Gastroesophageal sphincter (tissue), 4 donors: ENCODE measurements around the gene CYSTM1. TPM values are rescaled to one million over a fixed set of nuclear protein-coding genes. Genes with fewer than 3 reads are reported as not detected.

Source experiments
- ATAC-seq: fragments of 150-250 bp; one replicate; pipeline ENCODE4 v1.9.1; 2016; ENCODE audit warnings: mild to moderate bottlenecking, moderate library complexity
- H3K27ac ChIP-seq, 4 donors: fragments of 200-600 bp; sonication (generic) in 3 of 4; 1 replicate in 3 of 4; 2 replicates in 1 of 4; pipeline ENCODE4 v1.5.1; 2016 to 2019
- H3K27me3 ChIP-seq: fragments of 200-600 bp; sonication (generic); one replicate; pipeline ENCODE4 v1.5.1; 2019
- H3K36me3 ChIP-seq, 2 donors: fragments of 200-600 bp; sonication (generic); one replicate each; pipeline ENCODE4 v1.5.1; 2019; ENCODE audit warnings: control low read depth in 1 of 2
- H3K4me1 ChIP-seq, 3 donors: fragments of 200-600 bp; sonication (generic); 1 replicate in 2 of 3; 2 replicates in 1 of 3; pipeline ENCODE4 v1.5.1; 2016 to 2019; ENCODE audit warnings: control low read depth in 2 of 3
- H3K4me3 ChIP-seq, 2 donors: fragments of 200-600 bp; sonication (generic); one replicate each; pipeline ENCODE4 v1.5.1; 2019; ENCODE audit warnings: mild to moderate bottlenecking in 1 of 2, moderate library complexity in 1 of 2
- H3K9me3 ChIP-seq, 3 donors: fragments of 200-600 bp; sonication (generic); one replicate each; pipeline ENCODE4 v1.5.1; 2017 to 2019; ENCODE audit warnings: control low read depth in 2 of 3
- CTCF ChIP-seq, 4 experiments: fragments of 200-600 bp in 2 of 4; fragments of 450-650 bp in 2 of 4; sonication (generic) in 1 of 4; IDR thresholded peaks; one replicate each; pipeline ENCODE4 v1.5.1; 2017 to 2019; ENCODE audit warnings: antibody characterized with exemption in 4 of 4, mild to moderate bottlenecking in 2 of 4, moderate library complexity in 2 of 4
- EP300 ChIP-seq: sonication (generic); formaldehyde crosslinking; IDR thresholded peaks from one replicate; pipeline ENCODE4 v1.6.1; 2017; ENCODE audit warnings: antibody characterized with exemption, mild to moderate bottlenecking
- POLR2A ChIP-seq, 2 donors: fragments of 450-650 bp; IDR thresholded peaks; one replicate each; pipeline ENCODE4 v1.6.1; 2017; ENCODE audit warnings: antibody characterized with exemption in 2 of 2, mild to moderate bottlenecking in 2 of 2, moderate library complexity in 1 of 2
- POLR2AphosphoS5 ChIP-seq: sonication (generic); formaldehyde crosslinking; IDR thresholded peaks from one replicate; pipeline ENCODE4 v1.6.1; 2017; ENCODE audit warnings: antibody characterized with exemption
- WGBS, 2 donors: methylation state at CpG; one replicate each; pipeline ENCODE4 v1.1.5; 2018; ENCODE audit warnings: low coverage in 1 of 2; 5-methylcytosine and 5-hydroxymethylcytosine counted together
- total RNA-seq, 4 donors: library from RNA; depleted of rRNA; stranded (reverse); fragments of >200 nt; gene quantifications; one replicate each; pipeline ENCODE4 v1.1.0, GENCODE V29; 2016

The CYSTM1 gene
- total RNA-seq, 4 donors from 2014 or later = 41.6 to 102 (median 62.3) TPM

- H3K27ac ChIP-seq = no peak overlapping the region
- no peak for TF ChIP-seq CTCF (IDR thresholded peaks at IDR 0.05)
- TF ChIP-seq POLR2A (IDR thresholded peaks at IDR 0.05) = no peak
- no peak for TF ChIP-seq EP300
- no peak for TF ChIP-seq POLR2AphosphoS5
- H3K4me3 ChIP-seq = no peak overlapping the region
- H3K9me3 ChIP-seq = no peaks in the 10 kb centered on the region
- no peaks in the 10 kb centered on the region for H3K27me3 ChIP-seq
- no peak for ATAC-seq
- peaks cover 0 to 20% of the 10 kb centered on the region in 2 donors for H3K36me3 ChIP-seq
- no peaks in the 10 kb centered on the region for H3K4me1 ChIP-seq
Observed at GRCh38 chr5:140275837-140276236, 100.8 kb downstream of the CYSTM1 start.

DNA sequence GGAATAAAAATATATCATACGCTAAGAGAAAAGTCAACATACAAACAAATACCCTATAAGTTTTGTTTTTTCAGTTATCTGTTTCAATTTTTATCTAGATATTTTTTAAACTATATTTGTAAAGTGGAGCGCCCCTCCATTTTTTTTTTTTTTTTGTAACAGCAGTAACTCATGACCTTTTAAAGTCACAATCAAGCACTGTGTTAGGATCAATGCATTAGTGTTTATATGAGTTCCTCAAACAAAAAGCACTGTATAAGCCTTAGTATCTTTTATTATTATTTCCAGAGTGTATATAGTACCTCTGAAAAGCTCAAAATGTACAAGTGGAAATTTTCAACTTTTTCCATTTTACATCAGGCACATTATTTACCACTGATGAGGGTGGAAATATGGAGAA lies 107.3 kb downstream of the CYSTM1 start:
- Histone ChIP-seq H3K4me3 (no peak overlapping the region), H3K4me1 (peaks cover 0 to 29% (median 0%) of the 10 kb centered on the region in 3 donors), H3K27ac (no peak overlapping the region), H3K36me3 (peaks cover 0 to 21% of the 10 kb centered on the region in 2 donors), H3K27me3 (no peaks in the 10 kb centered on the region), H3K9me3 (no peaks in the 10 kb centered on the region)
- TF ChIP-seq POLR2AphosphoS5 (no peak), POLR2A (IDR thresholded peaks at IDR 0.05) (no peak), CTCF (IDR thresholded peaks at IDR 0.05) (no peak), EP300 (no peak)
- ATAC-seq = no peak
- 85 to 90% methylated on average over 2 of the region's 2 CpGs for WGBS, 2 donors

DNA sequence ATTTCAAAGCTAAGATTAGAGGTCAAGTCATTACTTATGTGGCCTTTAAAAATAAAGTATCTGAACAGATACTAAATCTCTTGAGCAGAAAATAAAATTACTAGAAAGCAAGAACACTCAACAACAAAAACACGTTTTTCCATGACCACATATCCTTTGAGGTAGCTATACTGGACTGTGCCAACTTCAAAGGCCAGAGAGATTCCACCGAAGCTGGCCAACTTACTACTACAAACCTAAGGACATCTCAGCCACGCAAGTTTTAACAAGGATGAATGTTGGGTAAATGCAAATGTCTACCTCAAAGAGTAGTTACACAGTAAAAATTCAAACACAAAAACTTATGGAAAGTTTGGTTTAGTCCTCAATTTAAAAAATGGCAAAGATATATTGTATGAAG lies 109.0 kb downstream of the CYSTM1 start:
- no peak for TF ChIP-seq POLR2A (IDR thresholded peaks at IDR 0.05)
- TF ChIP-seq CTCF (IDR thresholded peaks at IDR 0.05) = no peak
- no peak for TF ChIP-seq POLR2AphosphoS5
- no peak for TF ChIP-seq EP300
- H3K4me3 ChIP-seq = no peak overlapping the region
- H3K4me1 ChIP-seq = peaks cover 0 to 33% (median 3%) of the 10 kb centered on the region in 3 donors
- ATAC-seq = no peak
- no peak overlapping the region for H3K27ac ChIP-seq
- peaks cover 0 to 13% of the 10 kb centered on the region in 2 donors for H3K36me3 ChIP-seq
- 91 to 92% methylated on average over 2 to 3 of the region's 3 CpGs for WGBS, 2 donors
- H3K27me3 ChIP-seq = no peaks in the 10 kb centered on the region
- no peaks in the 10 kb centered on the region for H3K9me3 ChIP-seq

DNA sequence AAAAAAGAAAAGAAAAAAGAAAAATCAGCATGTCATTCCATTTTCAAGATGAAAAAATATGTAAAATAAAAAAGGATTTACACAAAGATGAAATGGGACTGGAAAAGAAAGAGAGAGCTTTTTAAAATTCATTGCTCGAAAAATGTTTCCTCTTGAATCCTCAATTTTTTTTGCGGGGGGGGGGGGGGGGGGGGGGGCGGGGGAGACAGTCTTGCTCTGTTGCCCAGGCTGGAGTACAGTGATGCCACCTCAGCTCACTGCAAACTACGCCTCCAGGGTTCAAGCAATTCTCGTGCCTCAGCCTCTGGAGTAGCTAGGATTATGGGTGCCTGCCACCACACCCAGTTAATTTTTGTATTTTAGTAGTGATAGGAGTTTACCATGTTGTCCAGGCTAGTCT lies 111.4 kb downstream of the CYSTM1 start:
- H3K27me3 ChIP-seq = no peaks in the 10 kb centered on the region
- 83 to 100% methylated on average over 1 to 2 of the region's 5 CpGs for WGBS, 2 donors

More for the DNA sequence above, 111.4 kb downstream of the CYSTM1 start:
- no peak for ATAC-seq
- H3K36me3 ChIP-seq = no peaks in the 10 kb centered on the region
- H3K9me3 ChIP-seq = no peaks in the 10 kb centered on the region
- no peak overlapping the region for H3K4me3 ChIP-seq
- TF ChIP-seq CTCF (IDR thresholded peaks at IDR 0.05) (no peak), POLR2AphosphoS5 (no peak), POLR2A (IDR thresholded peaks at IDR 0.05) (no peak), EP300 (no peak)
- H3K4me1 ChIP-seq = peaks cover 5 to 40% (median 7%) of the 10 kb centered on the region in 3 donors
- no peak overlapping the region for H3K27ac ChIP-seq
